NK-92 (cell line): ENCODE data around the gene TNFRSF9.

Source experiments
- DNase-seq: peaks from one replicate; lab custom pipeline; 2025; ENCODE audit not compliant: unreplicated experiment; lab: John Stamatoyannopoulos, UW

The TNFRSF9 gene

DNA sequence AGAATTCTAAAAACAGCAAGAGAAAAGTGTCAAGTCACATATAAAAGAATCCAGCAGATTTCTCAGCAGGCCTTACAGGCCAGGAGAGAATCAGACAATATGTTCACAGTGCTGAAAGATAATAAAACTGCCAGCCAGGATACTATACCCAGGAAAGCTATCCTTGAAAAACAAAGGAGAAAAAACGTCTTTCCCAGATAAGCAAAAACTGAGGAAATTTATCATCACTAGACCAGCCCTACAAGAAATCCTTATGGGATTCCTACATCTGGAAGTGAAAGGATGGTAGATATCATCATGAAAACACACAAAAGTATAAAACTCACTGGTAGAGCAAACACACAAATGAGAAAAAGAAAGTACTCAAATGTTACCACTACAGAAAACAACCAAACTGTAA lies 62.6 kb downstream of the TNFRSF9 start:
- no peak for DNase-seq

GRCh38 chr1:7873801-7874795 lies 66.5 kb downstream of the TNFRSF9 start:
- no peak for DNase-seq

- DNase-seq: no peak
These were observed 69.5 kb downstream of the TNFRSF9 start for GRCh38 chr1:7871136-7871535.

- DNase-seq: no peak
These were observed 71.3 kb downstream of the TNFRSF9 start for GRCh38 chr1:7869136-7869920.

DNA sequence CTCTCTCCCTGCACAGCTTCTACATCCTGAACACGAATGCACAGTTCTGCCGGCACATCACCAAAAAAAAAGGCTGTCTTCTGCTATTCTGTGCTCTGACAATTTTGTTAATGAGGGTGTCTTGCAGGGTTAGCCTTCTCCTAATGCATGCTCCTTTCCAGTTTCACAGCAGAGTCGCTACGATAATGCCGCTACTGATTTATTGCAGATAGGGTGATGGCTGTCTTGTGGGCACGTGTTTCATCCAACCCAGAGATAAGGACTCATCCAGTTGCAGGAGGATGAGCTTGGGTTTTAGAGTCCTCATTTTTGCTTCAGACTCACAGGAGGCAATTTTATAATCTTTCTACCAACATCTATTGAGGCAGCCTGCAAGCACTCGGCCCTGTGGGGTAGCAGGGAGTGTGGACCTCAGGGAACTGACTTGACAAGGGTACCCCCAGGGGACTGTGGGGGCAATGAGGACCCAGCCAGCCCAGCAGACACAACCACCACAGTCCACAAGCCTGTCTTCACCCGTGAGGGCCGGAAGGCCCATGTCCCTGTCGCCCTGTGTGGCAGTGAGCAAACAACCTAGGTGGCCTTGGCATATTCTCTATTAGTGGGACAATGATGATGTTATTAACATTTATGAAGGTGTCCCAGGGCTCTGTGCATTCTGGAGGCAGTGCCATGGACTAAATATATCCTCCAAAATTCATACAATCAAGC lies 72.4 kb downstream of the TNFRSF9 start:
- no peak for DNase-seq

- no peak for DNase-seq
These were observed 74.7 kb downstream of the TNFRSF9 start for GRCh38 chr1:7865978-7866377.
